CD4-positive, alpha-beta T cell treated with Interleukin-15 for 4 hours (primary cell): ENCODE results near the gene CYTH3.
A peak's percentile ranks its signal among the peaks of the same experiment; 100 is the strongest.

Source experiments
- DNase-seq: peaks from one replicate; pipeline ENCODE4 v3.0.0-alpha.2; 2020; ENCODE audit warnings: low spot score

Gene CYTH3

GRCh38 chr7:6279937-6280336 is 7.5 kb upstream of the CYTH3 start:
- no peak for DNase-seq

- DNase-seq, result no peak
Measured at GRCh38 chr7:6279341-6279740, 6.9 kb upstream of the CYTH3 start.

GRCh38 chr7:6278749-6279310 is 6.4 kb upstream of the CYTH3 start:
- no peak for DNase-seq

GRCh38 chr7:6277476-6277875 is 5.1 kb upstream of the CYTH3 start:
- DNase-seq, result no peak

GRCh38 chr7:6276911-6277408 is 4.5 kb upstream of the CYTH3 start:
- DNase-seq, result no peak

- DNase-seq, result no peak
Measured at GRCh38 chr7:6274743-6275142, 2.3 kb upstream of the CYTH3 start.

GRCh38 chr7:6273917-6274630 is 1.6 kb upstream of the CYTH3 start:
- no peak for DNase-seq

- no peak for DNase-seq
Measured at GRCh38 chr7:6273380-6273837, 985 bp upstream of the CYTH3 start.

GRCh38 chr7:6271694-6272440 is 557 bp downstream of the CYTH3 start:
- no peak for DNase-seq

- peak; percentile 32 for DNase-seq
Measured at GRCh38 chr7:6271060-6271658, 1.3 kb downstream of the CYTH3 start.

- DNase-seq, result no peak
Measured at GRCh38 chr7:6269527-6269926, 2.9 kb downstream of the CYTH3 start.

- DNase-seq, result no peak
Measured at GRCh38 chr7:6268907-6269306, 3.5 kb downstream of the CYTH3 start.

- no peak for DNase-seq
Measured at GRCh38 chr7:6268023-6268900, 4.2 kb downstream of the CYTH3 start.

- DNase-seq, result no peak
Measured at GRCh38 chr7:6266699-6267098, 5.7 kb downstream of the CYTH3 start.

GRCh38 chr7:6262221-6262620 is 10.2 kb downstream of the CYTH3 start:
- no peak for DNase-seq

GRCh38 chr7:6261699-6262098 is 10.7 kb downstream of the CYTH3 start:
- no peak for DNase-seq

GRCh38 chr7:6260291-6261187 is 11.9 kb downstream of the CYTH3 start:
- no peak for DNase-seq

- no peak for DNase-seq
Measured at GRCh38 chr7:6259257-6259656, 13.2 kb downstream of the CYTH3 start.

- DNase-seq, result no peak
Measured at GRCh38 chr7:6258440-6259182, 13.8 kb downstream of the CYTH3 start.

GRCh38 chr7:6257675-6258074 is 14.7 kb downstream of the CYTH3 start:
- DNase-seq, result no peak
